ENCODE measurements around the gene PROCR. TPM values are rescaled to one million over a fixed set of nuclear protein-coding genes. Genes with fewer than 3 reads are reported as not detected.
"Not testable (repeated sequence)": the region's sequence is repeated elsewhere in the genome, so short reads cannot be mapped to it uniquely, and the experiment has no call there.

Gene PROCR
- total RNA-seq, 2 donors from 2014 or later: 2.4 to 6.8 TPM

DNA sequence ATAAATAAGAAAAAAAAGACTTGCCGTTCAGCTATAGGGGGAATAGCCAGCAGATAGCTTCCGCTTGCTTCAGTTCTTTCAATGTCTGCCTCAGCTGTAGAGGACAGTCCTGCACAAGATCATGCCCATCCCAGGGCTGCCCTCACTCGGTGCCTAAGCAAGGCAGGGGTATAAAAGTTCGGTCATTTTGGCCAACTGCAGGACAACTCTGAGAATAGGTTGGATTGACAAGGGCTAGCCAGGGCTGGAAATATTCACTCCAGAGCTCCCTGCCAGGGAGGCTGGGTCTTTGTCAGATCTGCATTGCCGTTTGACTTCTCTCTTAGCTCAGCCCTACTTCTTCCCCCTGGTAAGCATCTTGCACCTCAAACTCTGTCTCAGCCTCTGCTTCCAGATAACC, 8.4 kb downstream of the PROCR start:
- no peak overlapping the region for H3K9ac ChIP-seq (ENCODE audit: extremely low read depth, low read length, poor library complexity, severe bottlenecking)
- Mint-ChIP-seq H3K27ac (no peak overlapping the region), H3K4me3 (no peak overlapping the region), H3K4me1 (peaks cover 7% of the 10 kb centered on the region), H3K27me3 (ENCODE audit: insufficient read depth) (peaks cover 6% of the 10 kb centered on the region), H3K9me3 (peaks cover 50% of the 10 kb centered on the region), H3K36me3 (ENCODE audit: low read depth) (no peaks in the 10 kb centered on the region)
- TF ChIP-seq, protein P1, sequence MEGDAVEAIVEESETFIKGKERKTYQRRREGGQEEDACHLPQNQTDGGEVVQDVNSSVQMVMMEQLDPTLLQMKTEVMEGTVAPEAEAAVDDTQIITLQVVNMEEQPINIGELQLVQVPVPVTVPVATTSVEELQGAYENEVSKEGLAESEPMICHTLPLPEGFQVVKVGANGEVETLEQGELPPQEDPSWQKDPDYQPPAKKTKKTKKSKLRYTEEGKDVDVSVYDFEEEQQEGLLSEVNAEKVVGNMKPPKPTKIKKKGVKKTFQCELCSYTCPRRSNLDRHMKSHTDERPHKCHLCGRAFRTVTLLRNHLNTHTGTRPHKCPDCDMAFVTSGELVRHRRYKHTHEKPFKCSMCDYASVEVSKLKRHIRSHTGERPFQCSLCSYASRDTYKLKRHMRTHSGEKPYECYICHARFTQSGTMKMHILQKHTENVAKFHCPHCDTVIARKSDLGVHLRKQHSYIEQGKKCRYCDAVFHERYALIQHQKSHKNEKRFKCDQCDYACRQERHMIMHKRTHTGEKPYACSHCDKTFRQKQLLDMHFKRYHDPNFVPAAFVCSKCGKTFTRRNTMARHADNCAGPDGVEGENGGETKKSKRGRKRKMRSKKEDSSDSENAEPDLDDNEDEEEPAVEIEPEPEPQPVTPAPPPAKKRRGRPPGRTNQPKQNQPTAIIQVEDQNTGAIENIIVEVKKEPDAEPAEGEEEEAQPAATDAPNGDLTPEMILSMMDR (conservative IDR thresholded peaks at IDR 0.05): no peak
- no peaks in the 10 kb centered on the region for H3K4me1 ChIP-seq (ENCODE audit: control insufficient read depth, insufficient read depth, low read length)
- 92 to 94% methylated on average over 1 to 5 of the region's 5 CpGs for WGBS, 2 experiments (ENCODE audit: insufficient coverage in 1 of 2, insufficient read length in 1 of 2)
- no peak for DNase-seq
- no peak overlapping the region for H3K4me3 ChIP-seq (ENCODE audit: low read length)
- no peaks in the 10 kb centered on the region for H3K27me3 ChIP-seq (ENCODE audit: control insufficient read depth, insufficient read depth, low read length, poor library complexity, severe bottlenecking)
- H3K27ac ChIP-seq (ENCODE audit: low read depth, low read length): no peak overlapping the region
- no peaks in the 10 kb centered on the region for H3K36me3 ChIP-seq (ENCODE audit: control insufficient read depth, insufficient read depth, low read length)
- no peaks in the 10 kb centered on the region for H3K9me3 ChIP-seq (ENCODE audit: control insufficient read depth, low read length)

DNA sequence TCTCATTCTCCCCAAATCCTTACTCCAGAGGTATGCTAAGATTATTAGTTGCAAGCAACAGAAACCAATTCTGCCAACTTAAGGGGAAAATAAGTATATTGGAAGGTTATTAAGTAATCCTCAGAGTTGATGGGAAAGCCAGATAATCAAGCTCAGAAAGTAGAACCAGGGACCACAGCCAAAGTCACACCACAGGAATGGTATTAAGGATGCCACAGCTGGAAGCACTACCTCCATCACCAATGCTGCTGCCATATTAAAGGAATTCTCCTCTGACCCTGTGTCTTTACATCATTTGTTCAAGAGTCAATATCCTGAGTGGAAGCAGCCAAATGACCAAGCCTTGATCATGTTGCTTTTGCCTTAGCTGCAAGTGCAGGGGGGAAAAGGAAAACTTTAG, 9.9 kb downstream of the PROCR start:
- H3K27me3 Mint-ChIP-seq (ENCODE audit: insufficient read depth): peaks cover 1% of the 10 kb centered on the region
- no peaks in the 10 kb centered on the region for H3K27me3 ChIP-seq (ENCODE audit: control insufficient read depth, insufficient read depth, low read length, poor library complexity, severe bottlenecking)
- no peaks in the 10 kb centered on the region for H3K36me3 ChIP-seq (ENCODE audit: control insufficient read depth, insufficient read depth, low read length)
- no peaks in the 10 kb centered on the region for H3K4me1 ChIP-seq (ENCODE audit: control insufficient read depth, insufficient read depth, low read length)
- peaks cover 4% of the 10 kb centered on the region for H3K4me1 Mint-ChIP-seq
- H3K9me3 Mint-ChIP-seq: peaks cover 42% of the 10 kb centered on the region
- no peak for DNase-seq
- no peak overlapping the region for H3K4me3 Mint-ChIP-seq
- no peak overlapping the region for H3K9ac ChIP-seq (ENCODE audit: extremely low read depth, low read length, poor library complexity, severe bottlenecking)
- H3K9me3 ChIP-seq (ENCODE audit: control insufficient read depth, low read length): no peaks in the 10 kb centered on the region
- H3K36me3 Mint-ChIP-seq (ENCODE audit: low read depth): no peaks in the 10 kb centered on the region
- no peak overlapping the region for H3K4me3 ChIP-seq (ENCODE audit: low read length)
- H3K27ac Mint-ChIP-seq: no peak overlapping the region
- TF ChIP-seq, protein P1 (conservative IDR thresholded peaks at IDR 0.05): no peak
- H3K27ac ChIP-seq (ENCODE audit: low read depth, low read length): no peak overlapping the region

DNA sequence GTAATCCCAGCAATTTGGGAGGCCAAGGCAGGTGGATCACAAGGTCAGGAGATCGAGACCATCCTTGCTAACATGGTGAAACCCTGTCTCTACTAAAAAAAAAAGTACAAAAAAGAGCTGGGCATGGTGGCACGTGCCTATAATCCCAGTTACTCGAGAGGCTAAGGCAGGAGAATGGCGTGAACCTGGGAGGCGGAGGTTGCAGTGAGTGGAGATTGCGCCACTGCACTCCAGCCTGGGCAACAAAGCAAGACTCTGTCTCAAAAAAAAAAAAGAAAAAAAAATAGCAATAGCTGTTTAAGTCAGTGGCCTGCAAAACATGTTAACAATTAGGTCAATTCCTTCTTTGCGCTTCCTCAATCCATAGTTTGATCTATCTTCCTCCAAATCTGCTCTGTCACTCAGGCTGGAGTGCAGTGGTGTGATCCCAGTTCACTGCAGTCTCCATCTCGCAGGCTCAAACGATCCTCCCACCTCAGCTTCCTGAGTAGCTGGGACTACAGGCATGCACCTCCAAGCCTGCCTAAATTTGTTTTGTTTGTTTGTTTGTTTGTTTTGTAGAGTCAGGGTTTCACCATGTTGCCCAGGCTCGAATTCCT, 14.9 kb downstream of the PROCR start:
- not testable (repeated sequence) for H3K4me1 Mint-ChIP-seq; H3K27me3 Mint-ChIP-seq (ENCODE audit: insufficient read depth); H3K36me3 ChIP-seq (ENCODE audit: control insufficient read depth, insufficient read depth, low read length); DNase-seq; H3K36me3 Mint-ChIP-seq (ENCODE audit: low read depth); H3K27ac ChIP-seq (ENCODE audit: low read depth, low read length); H3K27me3 ChIP-seq (ENCODE audit: control insufficient read depth, insufficient read depth, low read length, poor library complexity, severe bottlenecking); H3K27ac Mint-ChIP-seq; H3K4me3 ChIP-seq (ENCODE audit: low read length); H3K9ac ChIP-seq (ENCODE audit: extremely low read depth, low read length, poor library complexity, severe bottlenecking); H3K9me3 ChIP-seq (ENCODE audit: control insufficient read depth, low read length); H3K4me1 ChIP-seq (ENCODE audit: control insufficient read depth, insufficient read depth, low read length); H3K4me3 Mint-ChIP-seq
- 92 to 98% methylated on average over 7 to 10 of the region's 10 CpGs for WGBS, 2 experiments (ENCODE audit: insufficient coverage in 1 of 2, insufficient read length in 1 of 2)
- peaks cover 58% of the 10 kb centered on the region for H3K9me3 Mint-ChIP-seq

All from endodermal cell (in vitro differentiated cells).